GM18873 (cell line): Measurements from ENCODE around the gene C6orf89.

ENCODE experiments used
- ATAC-seq: cut with Tn5 transposase; IDR thresholded peaks from one replicate; pipeline ENCODE4 v1.9.1; 2021; ENCODE audit warnings: mild to moderate bottlenecking, moderate library complexity, moderate number of reproducible peaks; ENCODE audit not compliant: unreplicated experiment, low FRiP score

Gene C6orf89

DNA sequence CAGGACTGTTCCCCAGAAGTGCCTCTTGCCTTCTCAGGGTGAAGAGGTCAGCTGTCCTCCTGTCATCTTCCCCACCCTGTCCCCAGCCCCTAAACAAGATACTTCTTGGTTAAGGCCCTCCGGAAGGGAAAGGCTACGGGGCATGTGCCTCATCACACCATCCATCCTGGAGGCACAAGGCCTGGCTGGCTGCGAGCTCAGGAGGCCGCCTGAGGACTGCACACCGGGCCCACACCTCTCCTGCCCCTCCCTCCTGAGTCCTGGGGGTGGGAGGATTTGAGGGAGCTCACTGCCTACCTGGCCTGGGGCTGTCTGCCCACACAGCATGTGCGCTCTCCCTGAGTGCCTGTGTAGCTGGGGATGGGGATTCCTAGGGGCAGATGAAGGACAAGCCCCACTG lies 78.6 kb downstream of the C6orf89 start:
- no peak for ATAC-seq

DNA sequence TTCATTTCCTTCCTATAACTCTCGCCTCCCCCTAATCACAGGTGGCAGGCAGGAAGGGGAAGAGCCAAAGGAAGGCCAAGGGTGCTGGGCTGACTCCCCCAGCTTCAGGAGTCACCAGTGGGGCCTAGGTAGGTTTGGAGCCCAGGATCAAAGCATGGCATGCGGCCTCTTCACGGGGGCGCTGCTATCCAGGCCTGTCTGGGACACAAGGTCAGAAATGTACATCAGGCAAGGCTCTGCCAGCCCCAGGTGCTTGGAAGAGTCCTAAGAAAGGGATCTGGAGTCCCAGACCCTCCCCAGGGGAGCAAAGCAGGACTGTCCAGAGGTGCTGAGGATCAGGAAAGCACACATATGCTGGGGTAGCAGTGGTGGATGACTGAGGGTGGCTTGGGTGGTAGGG lies 79.2 kb downstream of the C6orf89 start:
- no peak for ATAC-seq

GRCh38 chr6:36967301-36967700 lies 81.5 kb downstream of the C6orf89 start:
- ATAC-seq = no peak

DNA sequence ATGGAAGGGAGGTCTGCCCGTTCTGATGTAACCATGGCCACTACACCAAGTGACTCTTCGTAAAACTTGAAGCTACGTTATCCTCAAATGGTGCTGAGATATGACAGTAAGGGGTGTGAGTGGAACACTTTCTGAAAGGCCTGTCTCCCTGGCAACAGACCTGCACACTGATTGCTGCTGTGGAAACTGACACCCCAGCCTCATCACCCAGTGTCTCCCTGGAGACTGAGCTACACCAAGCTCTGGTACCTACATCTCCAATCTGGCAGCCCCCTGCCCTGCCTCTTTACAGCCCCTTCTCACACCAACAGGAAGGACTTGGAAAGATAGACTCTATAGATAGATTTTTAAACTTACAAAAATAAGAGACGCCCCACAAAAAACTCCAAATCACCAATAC lies 82.0 kb downstream of the C6orf89 start:
- no peak for ATAC-seq

- no peak for ATAC-seq
These were observed 82.7 kb downstream of the C6orf89 start for GRCh38 chr6:36968266-36968977.

GRCh38 chr6:36969240-36969691 lies 83.5 kb downstream of the C6orf89 start:
- no peak for ATAC-seq

DNA sequence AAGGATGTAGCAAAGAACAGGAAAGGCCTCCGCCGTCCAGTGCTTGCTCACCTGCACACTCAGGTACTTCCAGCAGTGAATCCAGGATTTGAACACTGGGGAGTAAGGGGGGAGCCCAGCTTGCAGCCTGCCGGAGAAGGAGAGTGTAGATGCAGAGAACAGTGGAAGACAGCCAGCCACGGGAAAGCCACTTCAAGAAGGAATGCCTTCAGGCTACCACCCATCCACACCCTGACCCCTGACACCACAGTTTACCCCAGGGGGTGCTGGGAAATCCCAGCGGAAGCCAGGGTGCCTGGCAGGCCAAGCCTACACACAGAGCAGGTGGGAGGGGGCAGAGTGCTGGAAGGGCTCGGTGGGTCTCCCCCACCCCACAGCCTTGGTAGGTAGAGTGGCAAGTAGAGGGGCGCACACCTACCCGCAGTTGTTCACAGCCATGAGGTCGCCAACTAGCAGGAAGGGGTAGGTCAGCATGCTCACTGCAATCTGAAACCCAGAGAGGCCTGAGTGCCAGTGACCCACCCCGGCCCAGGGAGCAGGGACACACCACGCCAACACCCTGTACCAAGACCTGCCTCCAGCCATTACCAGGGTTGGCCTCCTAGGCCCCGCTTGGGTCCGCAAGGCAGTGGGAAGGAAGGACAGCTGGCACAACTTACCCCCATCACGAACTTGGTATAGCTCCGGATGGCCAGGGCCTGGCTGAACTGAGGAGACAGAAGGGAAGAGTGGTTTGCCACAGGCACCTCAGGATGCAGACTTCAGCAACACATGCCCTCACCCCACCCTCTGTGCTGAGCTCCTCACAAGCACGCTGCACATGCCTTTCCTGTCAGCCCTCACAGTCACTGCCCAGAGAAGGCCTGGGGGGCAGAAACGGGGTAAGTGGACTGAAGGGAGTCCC lies 84.5 kb downstream of the C6orf89 start:
- ATAC-seq = no peak

DNA sequence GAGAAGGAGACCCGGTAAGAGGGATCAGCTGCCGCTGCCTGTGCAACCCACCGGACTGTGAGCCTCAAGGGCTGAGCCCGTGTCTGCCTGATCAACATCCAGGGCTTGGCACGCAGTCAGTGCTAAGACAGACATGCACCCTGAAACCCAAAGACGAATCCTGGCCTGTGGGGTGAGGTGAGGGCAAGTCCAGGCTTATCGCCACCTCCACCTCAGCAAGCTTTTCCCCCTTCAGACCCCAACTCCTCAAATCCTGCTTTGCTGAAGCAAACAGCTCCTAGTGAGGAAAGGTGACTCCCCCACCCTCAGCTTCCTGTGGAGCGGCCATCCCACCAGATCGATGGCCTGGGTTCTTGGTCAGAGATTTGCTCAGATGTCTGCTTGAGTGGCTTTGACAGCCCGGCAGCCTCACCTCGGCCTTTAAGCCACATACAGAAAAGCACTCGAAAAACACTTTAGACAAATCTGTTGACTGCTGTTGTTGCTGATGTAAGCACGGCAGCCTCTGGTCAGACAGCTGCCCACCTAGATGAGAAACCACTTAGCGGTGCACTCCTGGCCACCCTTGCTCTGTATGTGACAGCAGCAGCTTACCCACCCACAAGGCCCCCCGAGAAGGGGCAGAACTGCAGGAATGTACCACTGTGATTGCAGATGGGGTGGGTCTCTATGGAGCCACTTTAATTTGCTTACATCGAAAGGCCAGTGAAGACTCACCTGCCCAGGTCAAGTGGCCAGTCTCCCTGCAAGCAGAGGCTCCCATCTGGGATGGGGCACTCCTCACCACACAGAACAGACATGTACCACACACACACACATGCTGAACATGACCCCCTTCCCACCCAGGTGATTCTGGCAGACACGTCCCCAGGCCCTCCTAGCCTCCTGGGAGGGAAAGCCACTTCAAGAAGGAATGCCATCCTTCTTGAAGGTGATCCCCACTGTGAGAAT lies 85.4 kb downstream of the C6orf89 start:
- no peak for ATAC-seq

- ATAC-seq = no peak
These were observed 86.3 kb downstream of the C6orf89 start for GRCh38 chr6:36971921-36972673.

- no peak for ATAC-seq
These were observed 87.4 kb downstream of the C6orf89 start for GRCh38 chr6:36973190-36973589.

DNA sequence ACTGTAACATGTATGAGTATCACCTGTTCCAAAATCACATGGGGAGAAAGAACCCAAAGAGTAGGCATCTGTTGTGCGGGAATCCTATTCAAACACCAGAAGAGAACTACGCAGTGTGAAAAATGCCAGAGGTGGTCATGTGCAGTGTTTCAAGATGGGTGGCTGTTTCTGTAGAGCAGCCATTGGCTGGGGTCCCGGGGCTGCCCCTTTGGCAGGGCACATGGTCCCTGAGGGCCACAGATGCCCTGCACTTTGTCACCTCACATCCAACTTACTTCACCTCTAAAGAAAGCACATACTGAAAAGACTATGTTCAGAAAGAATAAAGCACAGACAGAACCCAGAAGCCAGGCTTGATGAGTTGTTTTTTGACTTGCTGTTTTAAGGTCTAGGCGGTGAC lies 87.9 kb downstream of the C6orf89 start:
- no peak for ATAC-seq

GRCh38 chr6:36975231-36976006 lies 89.7 kb downstream of the C6orf89 start:
- ATAC-seq = no peak

- no peak for ATAC-seq
These were observed 90.2 kb downstream of the C6orf89 start for GRCh38 chr6:36976007-36976264.

DNA sequence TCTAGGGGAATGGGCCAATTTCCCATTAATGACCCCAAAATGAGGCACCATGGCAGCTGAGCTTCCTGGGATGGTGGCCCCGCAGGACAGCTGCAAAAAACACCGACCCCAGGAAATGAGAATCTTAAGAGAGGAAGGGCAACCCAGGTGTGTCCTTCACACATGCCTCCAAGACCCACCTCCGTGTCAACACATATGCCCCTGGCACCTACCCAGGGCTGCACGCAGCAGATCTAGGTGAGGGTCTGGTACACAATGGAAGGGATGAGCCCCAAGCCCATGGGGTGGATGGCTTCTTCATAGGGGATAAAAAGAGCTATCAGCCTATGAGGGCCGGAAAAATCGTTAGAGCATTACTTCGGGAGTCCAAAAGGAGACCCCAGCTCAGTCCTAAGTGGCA lies 90.8 kb downstream of the C6orf89 start:
- ATAC-seq = no peak

DNA sequence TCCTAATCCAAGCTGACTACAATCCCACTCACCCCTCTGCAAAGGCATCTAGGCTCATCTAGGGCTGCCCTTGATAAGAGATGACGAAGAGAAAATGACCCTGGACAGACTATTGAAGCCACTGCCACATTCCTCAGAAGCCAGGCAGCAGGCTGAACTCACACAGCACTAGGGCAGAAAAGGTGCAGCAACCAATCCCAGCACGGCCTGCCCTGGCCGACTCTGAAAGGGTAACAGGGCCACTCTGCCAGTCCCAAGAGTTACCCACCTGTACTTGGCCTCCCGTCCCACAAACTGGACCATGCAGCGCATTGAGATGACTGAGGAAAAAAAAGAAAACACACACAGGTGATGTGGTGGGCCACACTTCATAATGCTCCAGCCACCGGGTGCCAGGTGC lies 91.2 kb downstream of the C6orf89 start:
- no peak for ATAC-seq

DNA sequence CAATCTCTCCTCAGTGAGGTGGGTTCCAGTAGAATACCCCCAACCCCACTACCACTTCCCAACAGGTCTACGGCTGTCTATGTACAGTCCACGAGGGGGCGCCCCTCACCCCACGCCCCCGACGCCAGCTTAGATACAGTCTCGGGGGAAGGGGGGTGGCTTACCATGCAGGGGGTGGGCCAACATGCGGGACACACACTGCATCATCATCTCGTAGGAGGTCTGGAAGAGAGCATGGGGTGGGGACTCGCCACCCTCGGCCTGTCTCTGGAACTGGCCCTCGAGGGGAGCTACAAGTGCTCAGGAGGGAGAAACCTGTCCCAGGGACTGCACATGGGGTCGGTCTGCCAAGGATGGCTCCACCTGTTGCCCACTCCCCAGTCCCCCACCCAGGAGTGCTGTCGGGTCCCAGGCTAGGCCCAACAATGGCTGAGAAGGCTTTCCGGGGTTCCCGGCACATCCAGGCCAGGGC lies 91.8 kb downstream of the C6orf89 start:
- no peak for ATAC-seq
